Stimulated activated CD8-positive, alpha-beta memory T cell treated with anti-CD3 and anti-CD28 coated beads, Interleukin-2, amount 100 ng/mL, for 48 hours (primary cell): ENCODE results near the gene SLC2A8.

Experiments
- DNase-seq, 2 donors: peaks; one replicate each; pipeline ENCODE4 v3.0.0-alpha.2; 2020; ENCODE audit warnings: low read depth in 2 of 2

SLC2A8 gene

GRCh38 chr9:127403507-127404192 lies 6.7 kb downstream of the SLC2A8 start:
- DNase-seq = no peak

DNA sequence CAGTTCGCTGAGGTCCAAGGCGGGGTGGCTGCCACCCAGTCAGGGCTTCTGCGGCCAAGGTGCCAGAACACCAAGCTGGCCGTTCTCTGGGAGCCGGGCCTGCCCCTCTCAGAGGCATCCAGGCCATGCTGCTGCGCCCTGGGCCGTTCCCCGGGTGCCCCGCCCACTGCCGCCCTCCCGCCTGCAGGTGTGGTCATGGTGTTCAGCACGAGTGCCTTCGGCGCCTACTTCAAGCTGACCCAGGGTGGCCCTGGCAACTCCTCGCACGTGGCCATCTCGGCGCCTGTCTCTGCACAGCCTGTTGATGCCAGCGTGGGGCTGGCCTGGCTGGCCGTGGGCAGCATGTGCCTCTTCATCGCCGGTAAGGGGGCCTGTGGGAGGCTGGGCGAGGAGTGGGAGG lies 7.7 kb downstream of the SLC2A8 start:
- no peak for DNase-seq

- no peak for DNase-seq
These were observed 8.6 kb downstream of the SLC2A8 start for GRCh38 chr9:127405344-127406125.

- DNase-seq = no peak
These were observed 10.0 kb downstream of the SLC2A8 start for GRCh38 chr9:127406799-127407491.

GRCh38 chr9:127407492-127407843 lies 10.5 kb downstream of the SLC2A8 start:
- DNase-seq = no peak

DNA sequence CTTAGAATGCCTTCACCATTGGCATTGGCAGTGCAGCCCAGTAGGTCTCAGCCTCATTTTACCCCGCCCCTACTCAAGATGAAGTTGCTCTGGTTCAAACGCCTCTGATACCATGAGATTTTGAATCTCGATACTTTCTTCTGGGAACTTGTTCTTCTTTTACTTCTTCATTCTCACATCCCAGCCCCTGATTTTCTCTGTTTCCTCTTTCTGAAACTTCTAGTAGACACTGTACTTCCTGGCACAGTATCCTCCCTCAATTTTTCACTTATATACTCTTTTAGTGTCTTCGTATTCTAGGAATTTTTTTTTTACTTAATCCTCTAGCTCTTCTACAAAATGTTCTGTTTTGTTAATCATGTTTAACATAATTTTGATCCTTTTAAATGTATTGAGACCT lies 14.2 kb downstream of the SLC2A8 start:
- DNase-seq = no peak

DNA sequence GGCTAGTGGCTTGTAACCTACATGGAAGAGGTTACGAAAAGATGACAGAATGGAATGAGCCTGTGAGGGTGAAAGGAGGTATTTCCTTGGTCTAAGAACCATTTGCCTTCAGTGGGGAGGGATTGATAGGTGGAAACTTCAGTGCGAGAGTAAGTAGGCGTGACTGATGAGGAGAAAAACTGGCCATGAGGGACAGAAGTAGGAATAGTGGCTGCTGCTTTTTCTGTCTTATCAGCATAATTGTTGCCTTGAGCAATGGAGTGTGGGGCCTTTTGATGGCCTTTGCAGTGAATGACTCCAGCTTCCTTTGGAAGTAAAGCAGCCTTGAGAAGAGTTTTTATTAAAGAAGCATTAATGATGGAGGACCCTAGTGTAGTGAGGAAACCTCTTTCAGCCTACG lies 18.2 kb downstream of the SLC2A8 start:
- DNase-seq = no peak

DNA sequence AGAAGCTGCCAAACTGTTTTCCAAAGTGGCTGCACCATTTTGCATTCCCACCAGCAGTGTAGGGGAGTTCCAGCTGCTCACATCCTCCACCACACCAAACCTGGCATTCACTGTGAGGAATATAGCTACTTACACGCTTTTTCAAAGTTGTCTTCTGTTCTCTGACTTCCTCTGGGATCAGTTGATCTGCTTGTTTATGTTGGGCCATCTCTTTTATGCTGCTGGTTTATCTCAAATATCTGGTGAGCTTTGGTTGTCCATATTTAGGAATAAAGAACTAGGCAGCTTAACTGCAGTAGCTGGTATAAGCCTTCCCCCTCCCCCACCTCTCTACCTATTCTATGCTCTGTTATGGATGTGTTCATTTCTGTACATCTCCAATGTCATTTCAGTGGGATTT lies 18.7 kb downstream of the SLC2A8 start:
- DNase-seq = no peak

DNA sequence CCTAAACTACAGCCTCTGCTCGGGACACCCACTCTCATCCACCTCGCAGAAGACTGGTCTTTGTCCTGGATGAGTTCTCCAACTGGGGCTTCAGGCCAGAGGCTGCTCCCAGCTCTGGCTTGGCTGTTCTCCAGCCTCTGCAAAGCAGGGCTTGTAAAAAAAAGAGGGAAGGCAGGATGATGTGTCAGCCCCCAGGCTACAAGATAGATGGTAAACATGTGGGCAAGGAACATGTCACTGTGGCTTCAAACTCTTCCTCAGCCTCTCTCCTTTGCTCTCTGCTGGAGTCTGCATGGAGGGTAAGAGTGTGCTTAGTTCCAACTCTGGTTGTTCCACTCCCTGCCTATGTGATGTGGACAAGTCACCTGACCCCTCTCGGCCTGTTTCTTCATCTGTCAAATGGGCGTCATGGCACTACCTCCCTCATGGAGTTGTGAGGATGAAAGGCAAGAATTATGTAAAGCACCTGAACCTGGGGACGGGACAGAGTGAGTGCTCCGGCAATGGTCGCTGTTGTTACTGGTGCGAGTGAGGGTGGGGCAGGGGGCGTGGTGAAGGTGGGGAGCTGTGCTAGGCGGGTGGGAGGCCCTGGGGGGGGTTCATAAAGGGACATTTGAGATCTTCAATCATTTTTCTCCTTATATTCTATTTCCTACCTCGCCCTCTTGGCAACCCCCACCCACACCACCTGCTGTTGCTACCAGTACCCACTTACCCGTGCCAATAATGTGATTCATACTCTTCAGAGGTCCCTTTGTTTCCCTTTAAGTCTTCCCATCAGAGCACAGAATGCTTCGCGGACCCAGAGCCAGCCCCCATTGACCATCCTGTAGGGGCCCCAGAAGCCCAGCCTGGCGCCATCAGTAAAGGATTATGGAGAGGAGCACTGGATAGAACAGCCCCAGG lies 20.4 kb downstream of the SLC2A8 start:
- DNase-seq = no peak

DNA sequence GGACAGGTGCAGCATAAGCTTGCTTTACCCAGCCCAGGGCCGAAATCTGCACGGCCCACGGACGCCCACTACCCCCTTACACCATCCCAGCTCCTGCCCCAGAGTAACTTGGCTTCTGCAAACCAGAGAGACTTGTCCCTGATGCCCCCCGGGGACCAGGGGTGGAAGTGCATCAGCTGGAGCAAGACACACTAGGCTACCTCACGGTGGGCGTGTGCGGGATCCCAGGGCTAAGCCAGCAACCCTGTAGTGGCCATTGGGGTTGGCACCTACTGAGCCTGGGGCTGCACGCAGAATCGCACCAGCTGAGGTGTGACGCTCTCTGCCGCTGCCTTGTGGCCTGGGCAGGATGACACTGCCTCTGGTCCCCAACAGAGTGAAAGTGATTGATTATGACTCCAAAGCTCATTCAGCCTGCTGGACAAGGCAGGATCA lies 21.1 kb downstream of the SLC2A8 start:
- DNase-seq = peak in 1 of 2 donors; percentile 34

DNA sequence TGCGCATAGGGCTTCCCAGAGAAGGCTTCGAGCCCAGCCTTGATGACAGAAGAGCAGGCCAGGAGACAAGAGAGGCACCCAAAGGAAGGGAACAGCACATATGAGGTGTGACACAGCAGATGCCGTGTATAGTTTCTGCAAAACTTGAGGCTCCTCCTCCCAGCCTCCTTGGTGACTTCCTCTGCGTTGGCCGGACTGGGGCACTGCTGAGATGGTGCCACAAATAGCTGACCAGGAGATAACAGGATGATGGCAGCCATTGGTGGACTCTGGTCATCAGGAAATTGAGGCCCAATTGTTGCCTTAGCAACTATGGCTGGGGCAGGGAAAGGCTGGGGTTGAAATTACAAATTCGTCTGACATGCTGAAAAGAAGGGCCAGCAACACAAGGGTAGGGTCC lies 22.4 kb downstream of the SLC2A8 start:
- DNase-seq = no peak

- no peak for DNase-seq
These were observed 24.1 kb downstream of the SLC2A8 start for GRCh38 chr9:127421057-127421456.

DNA sequence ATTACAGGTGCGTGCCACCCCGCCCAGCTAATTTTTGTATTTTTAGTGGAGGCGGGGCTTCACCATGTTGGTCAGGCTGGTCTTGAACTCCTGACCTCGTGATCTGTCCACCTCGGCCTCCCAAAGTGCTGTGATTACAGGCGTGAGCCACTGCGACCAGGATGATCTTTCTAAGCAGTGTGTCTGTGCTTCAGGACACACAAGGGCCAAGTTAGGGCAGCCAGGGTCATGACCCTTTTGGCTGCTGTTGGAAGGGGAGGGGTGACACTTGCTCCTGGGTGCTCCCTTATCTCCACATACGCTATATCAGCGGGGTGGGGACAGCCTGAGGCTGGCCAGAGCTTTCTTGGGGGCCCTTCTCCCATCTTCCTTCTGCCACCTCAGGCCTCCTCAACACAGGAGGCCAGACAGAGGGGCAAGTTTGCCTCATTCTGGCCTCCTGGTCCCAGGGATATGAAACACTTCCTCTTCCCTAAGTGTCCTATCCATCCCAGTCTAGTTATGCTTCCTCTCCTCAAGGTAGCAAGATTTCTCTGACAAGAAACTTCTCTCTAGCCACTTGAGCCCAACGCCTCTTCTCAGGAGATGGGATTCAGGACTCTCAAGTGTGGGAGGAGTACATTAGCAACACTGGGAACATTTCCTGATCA lies 25.3 kb downstream of the SLC2A8 start:
- DNase-seq = no peak

GRCh38 chr9:127422787-127423186 lies 25.8 kb downstream of the SLC2A8 start:
- DNase-seq = no peak

GRCh38 chr9:127423476-127423933 lies 26.5 kb downstream of the SLC2A8 start:
- DNase-seq = no peak

DNA sequence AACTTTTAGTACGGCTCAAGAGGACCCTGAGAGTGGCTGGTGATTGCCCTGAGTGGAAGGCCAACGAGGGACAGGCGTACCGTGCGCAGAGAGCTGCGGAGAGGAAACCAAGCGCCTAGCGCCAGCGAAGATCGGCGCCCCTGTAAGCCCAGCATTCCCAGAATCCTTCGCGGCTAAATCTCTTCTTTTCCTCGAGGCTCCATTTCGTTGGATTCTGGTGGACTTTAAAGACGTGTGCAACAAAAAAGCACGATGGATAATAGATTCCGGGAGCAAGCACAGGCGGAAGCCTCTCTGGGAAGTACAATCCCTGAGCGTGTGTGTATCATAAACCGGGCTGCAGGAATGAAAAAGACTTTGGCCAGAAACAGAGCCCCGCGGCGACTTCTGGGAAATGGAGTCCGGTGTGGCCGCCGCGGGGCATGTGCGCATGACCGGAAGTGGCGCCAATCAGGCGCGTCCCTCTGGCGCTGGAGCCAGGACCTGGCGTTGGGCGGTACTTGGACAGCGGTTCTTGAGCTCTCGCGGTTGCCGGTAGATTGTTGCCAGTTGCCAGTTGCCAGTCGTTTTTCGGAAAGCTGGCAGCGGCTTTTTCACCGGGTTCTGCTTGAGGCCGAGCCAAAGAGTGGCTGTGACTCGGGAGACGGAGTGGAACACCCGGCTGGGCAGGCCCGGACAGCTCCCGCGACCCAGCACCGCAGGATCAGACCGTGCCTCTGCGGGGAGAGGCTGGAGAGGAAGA lies 27.1 kb downstream of the SLC2A8 start, which contains the start of gene ZNF79:
TSS of gene ZNF79 (plus strand) at position 449 of the 742 bp plus-strand sequence. CDS start 406 bp downstream, outside the sequence.
- peak; percentile 91 to 94 for DNase-seq

GRCh38 chr9:127424676-127424999 lies 27.7 kb downstream of the SLC2A8 start:
- DNase-seq = no peak

DNA sequence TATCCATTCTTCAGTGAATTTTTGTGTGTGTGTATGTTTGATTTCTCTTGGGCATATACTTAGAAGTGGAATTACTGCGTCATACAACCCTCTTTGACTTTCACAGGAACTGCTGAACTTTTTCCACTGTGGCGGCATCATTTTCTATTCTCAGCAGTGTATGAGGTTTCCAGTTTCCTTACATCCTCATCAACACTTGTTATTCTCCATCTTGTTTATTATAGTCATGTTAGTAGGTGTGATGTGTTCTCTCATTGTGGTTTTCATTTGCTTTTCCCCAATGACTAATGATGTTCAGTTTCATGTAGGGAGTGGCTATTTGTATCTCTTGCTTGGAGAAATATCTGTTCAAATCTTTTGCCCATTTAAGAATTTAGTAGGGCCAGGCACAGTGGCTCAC lies 29.8 kb downstream of the SLC2A8 start:
- DNase-seq = no peak

DNA sequence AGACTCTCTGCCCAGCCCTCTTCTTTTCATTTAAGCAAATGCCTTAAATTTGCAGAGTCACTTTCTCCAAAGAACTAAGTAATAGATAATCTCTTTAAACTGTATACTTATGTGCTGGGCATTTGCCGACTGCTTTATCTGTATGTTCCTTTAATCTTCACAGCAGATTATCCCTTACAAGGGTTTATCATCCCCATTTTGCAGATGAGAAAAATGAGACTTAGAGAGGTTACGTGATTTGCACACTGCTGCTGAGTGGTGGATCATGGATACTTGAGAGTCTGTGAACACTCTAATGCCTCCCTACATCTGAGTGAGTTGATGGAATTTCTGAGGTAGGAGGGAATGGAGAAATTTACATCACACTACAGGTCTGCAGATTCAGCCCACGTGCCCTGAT lies 31.4 kb downstream of the SLC2A8 start:
- DNase-seq = no peak

GRCh38 chr9:127430415-127430814 lies 33.4 kb downstream of the SLC2A8 start:
- no peak for DNase-seq
